Kidney (tissue), 14 donors: Measurements from ENCODE around the gene ARIH1. TPM values are rescaled to one million over a fixed set of nuclear protein-coding genes. Genes with fewer than 3 reads are reported as not detected.

Experiments
- DNase-seq, 5 donors: peaks; one replicate each; pipeline ENCODE4 v3.0.0-alpha.2; 2013 to 2020
- FAIRE-seq: peaks from 2 replicates; lab custom pipeline; 2012; peaks lifted over from hg19 to GRCh38; lab: Jason Lieb, UNC
- H3K27ac ChIP-seq, 2 donors: one replicate each; pipeline ENCODE4 v1.7.0; 2013; ENCODE audit warnings: low read depth in 2 of 2, low read length in 2 of 2, inconsistent platforms in 1 of 2
- H3K27me3 ChIP-seq: one replicate; pipeline ENCODE4 v1.7.1; 2013; ENCODE audit warnings: low read length, inconsistent platforms; ENCODE audit not compliant: control insufficient read depth, insufficient read depth
- H3K36me3 ChIP-seq, 3 donors: one replicate each; pipeline versions ENCODE4 v1.7.0 to v1.7.1; 2013; ENCODE audit warnings: low read length in 3 of 3, control low read depth in 1 of 3, inconsistent platforms in 1 of 3; ENCODE audit not compliant: insufficient read depth in 3 of 3, control insufficient read depth in 2 of 3
- H3K4me1 ChIP-seq, 3 donors: one replicate each; pipeline versions ENCODE4 v1.7.0 to v1.7.1; 2013; ENCODE audit warnings: low read length in 3 of 3, inconsistent platforms in 1 of 3, low read depth in 1 of 3; ENCODE audit not compliant: control insufficient read depth in 2 of 3, insufficient read depth in 2 of 3
- H3K4me3 ChIP-seq, 3 donors: one replicate each; pipeline versions ENCODE4 v1.7.0 to v1.8.1; 2013; ENCODE audit warnings: low read length in 3 of 3, control low read depth in 1 of 3, inconsistent platforms in 1 of 3
- H3K9ac ChIP-seq, 3 donors: one replicate each; pipeline versions ENCODE4 v1.7.0 to v1.7.1; 2013; ENCODE audit warnings: low read length in 3 of 3, control low read depth in 1 of 3, inconsistent platforms in 1 of 3
- H3K9me3 ChIP-seq, 3 donors: one replicate each; pipeline versions ENCODE4 v1.7.0 to v1.7.1; 2013; ENCODE audit warnings: low read length in 3 of 3, control low read depth in 1 of 3, inconsistent platforms in 1 of 3; ENCODE audit not compliant: control insufficient read depth in 2 of 3, insufficient read depth in 1 of 3
- intact Hi-C: fragments of 100-400 bp; cut with DNase I; formaldehyde crosslinking; loops from one replicate; pipeline ENCODE4 v1.11.1; 2022
- polyA plus RNA-seq: library from polyadenylated mRNA; stranded (reverse); fragments of 350-450 nt; fragmentation: Illumina TruSeq; extraction: RNeasy Lipid Tissue Mini Kit (QIAGEN cat#74804); gene quantifications from one replicate; pipeline ENCODE4 v1.2.3, GENCODE V29; 2014; ENCODE audit warnings: low read depth, low replicate concordance; ENCODE audit not compliant: insufficient read depth
- total RNA-seq: library from RNA; stranded (reverse); fragmentation: NEBNext Ultra II Directional; extraction: Animal tissue kit (Norgen Biotek cat#: 25700); gene quantifications from one replicate; pipeline ENCODE4 v1.2.1, GENCODE V29; 2021
- TF ChIP-seq, protein P1 (sequence below): IDR thresholded peaks from 3 replicates; pipeline ENCODE4 v1.5.1; 2012; ENCODE audit warnings: mild to moderate bottlenecking, moderate library complexity, borderline replicate concordance; ENCODE audit not compliant: insufficient read depth; ENCODE audit errors: extremely low read depth
- donor health status: control.
- donor health status: control.
- donor health status: control.
- donor health status: control.
- donor health status: control.
- donor health status: DM: yes; HTN: yes; CAD: no.
- donor health status: Normal renal cell carcinoma (clear cell type).

Gene ARIH1
- total and polyA plus RNA-seq, 2 donors from 2014 or later: 27.4 to 139 TPM

GRCh38 chr15:72585476-72586058 is 111.4 kb downstream of the ARIH1 start:
- peaks cover 2 to 30% (median 15%) of the 10 kb centered on the region in 3 donors for H3K36me3 ChIP-seq
- intact Hi-C loops: no loop called here
- no peak for DNase-seq
- FAIRE-seq: no peak
- TF ChIP-seq, protein P1, sequence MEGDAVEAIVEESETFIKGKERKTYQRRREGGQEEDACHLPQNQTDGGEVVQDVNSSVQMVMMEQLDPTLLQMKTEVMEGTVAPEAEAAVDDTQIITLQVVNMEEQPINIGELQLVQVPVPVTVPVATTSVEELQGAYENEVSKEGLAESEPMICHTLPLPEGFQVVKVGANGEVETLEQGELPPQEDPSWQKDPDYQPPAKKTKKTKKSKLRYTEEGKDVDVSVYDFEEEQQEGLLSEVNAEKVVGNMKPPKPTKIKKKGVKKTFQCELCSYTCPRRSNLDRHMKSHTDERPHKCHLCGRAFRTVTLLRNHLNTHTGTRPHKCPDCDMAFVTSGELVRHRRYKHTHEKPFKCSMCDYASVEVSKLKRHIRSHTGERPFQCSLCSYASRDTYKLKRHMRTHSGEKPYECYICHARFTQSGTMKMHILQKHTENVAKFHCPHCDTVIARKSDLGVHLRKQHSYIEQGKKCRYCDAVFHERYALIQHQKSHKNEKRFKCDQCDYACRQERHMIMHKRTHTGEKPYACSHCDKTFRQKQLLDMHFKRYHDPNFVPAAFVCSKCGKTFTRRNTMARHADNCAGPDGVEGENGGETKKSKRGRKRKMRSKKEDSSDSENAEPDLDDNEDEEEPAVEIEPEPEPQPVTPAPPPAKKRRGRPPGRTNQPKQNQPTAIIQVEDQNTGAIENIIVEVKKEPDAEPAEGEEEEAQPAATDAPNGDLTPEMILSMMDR: no peak
- H3K27ac ChIP-seq: no peak overlapping the region
- no peak overlapping the region for H3K9ac ChIP-seq
- H3K4me1 ChIP-seq: no peaks in the 10 kb centered on the region
- H3K9me3 ChIP-seq: no peaks in the 10 kb centered on the region
- H3K27me3 ChIP-seq: no peaks in the 10 kb centered on the region
- no peak overlapping the region for H3K4me3 ChIP-seq

DNA sequence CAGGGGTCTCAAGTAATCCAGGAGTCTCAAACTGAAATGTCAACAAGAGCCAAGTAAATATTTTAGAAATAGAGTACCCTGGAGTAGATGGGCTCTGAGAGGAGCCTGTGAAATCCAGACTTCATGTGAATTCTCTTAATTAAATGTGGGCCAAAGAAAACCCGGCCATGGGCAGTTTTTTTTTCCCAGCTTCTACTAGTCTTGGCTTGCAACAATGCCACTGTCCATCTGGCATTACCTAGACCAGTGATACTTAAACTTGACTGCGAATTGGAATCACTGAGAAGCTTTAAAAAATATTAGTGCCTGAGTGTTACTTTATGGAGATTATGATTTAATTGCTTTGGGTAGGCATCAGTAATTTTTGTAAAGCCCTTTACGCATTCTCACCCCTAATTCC is 114.0 kb downstream of the ARIH1 start:
- Histone ChIP-seq H3K9me3 (no peaks in the 10 kb centered on the region), H3K4me3 (no peak overlapping the region), H3K36me3 (peaks cover 0 to 13% (median 3%) of the 10 kb centered on the region in 3 donors), H3K27me3 (no peaks in the 10 kb centered on the region), H3K9ac (no peak overlapping the region), H3K4me1 (no peaks in the 10 kb centered on the region), H3K27ac (no peak overlapping the region)
- TF ChIP-seq, protein P1: no peak
- DNase-seq: no peak
- no peak for FAIRE-seq
- intact Hi-C loops: no loop called here

- FAIRE-seq: no peak
- no peak overlapping the region for H3K27ac ChIP-seq
- intact Hi-C loops: no loop called here
- H3K27me3 ChIP-seq: no peaks in the 10 kb centered on the region
- TF ChIP-seq, protein P1: no peak
- H3K9ac ChIP-seq: no peak overlapping the region
- H3K4me3 ChIP-seq: no peak overlapping the region
- DNase-seq: no peak
- peaks cover 0 to 2% (median 0%) of the 10 kb centered on the region in 3 donors for H3K36me3 ChIP-seq
- no peaks in the 10 kb centered on the region for H3K4me1 ChIP-seq
- H3K9me3 ChIP-seq: no peaks in the 10 kb centered on the region
Observed at GRCh38 chr15:72590427-72590826, 116.3 kb downstream of the ARIH1 start.

DNA sequence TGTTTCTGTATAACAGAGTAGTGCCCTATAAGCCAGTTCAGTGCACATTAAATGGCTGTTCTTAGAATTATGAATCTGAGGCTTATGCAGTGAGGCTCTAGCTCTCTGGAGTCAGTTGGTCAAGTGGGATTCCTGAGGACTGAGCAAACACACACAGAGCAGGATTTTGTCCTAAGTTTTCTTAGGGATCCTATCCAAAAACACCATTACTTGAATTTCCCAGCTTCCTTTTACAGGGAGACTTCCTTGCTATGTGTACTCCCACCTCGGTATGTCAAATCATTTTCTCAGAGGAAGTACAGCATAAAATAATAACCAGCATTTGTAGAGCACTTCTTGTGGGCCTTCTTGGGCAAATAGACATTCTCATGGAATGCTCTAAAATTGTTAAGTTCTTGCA is 117.2 kb downstream of the ARIH1 start:
- Histone ChIP-seq H3K9me3 (no peaks in the 10 kb centered on the region), H3K27ac (no peak overlapping the region), H3K36me3 (no peaks in the 10 kb centered on the region), H3K27me3 (no peaks in the 10 kb centered on the region), H3K4me3 (no peak overlapping the region), H3K9ac (no peak overlapping the region), H3K4me1 (no peaks in the 10 kb centered on the region)
- FAIRE-seq (no peak), DNase-seq (no peak)
- TF ChIP-seq, protein P1: no peak
- intact Hi-C loops: no loop called here
